AG04449 (cell line): ENCODE data around the gene RAD51B.

ENCODE experiments used
- CTCF ChIA-PET: fragments of 350-600 bp; formaldehyde crosslinking; extraction: SDS; loops from one replicate; lab custom pipeline; 2021; ENCODE audit warnings: antibody characterized with exemption; lab: Yijun Ruan, JAX
- POLR2A ChIA-PET: fragments of 400-600, 350-600 bp; formaldehyde crosslinking; extraction: SDS; loops from one replicate; lab custom pipeline; 2020; ENCODE audit warnings: antibody characterized with exemption, inconsistent platforms; lab: Yijun Ruan, JAX
- DNase-seq: peaks from one replicate; pipeline ENCODE4 v3.0.0-alpha.2; 2010; ENCODE audit warnings: low read depth, low spot score
- H3K4me3 ChIP-seq: 2 replicates; pipeline ENCODE4 v1.5.1; 2011; ENCODE audit warnings: low read depth, mild to moderate bottlenecking, control low read depth, low read length
- TF ChIP-seq, protein P1 (sequence below): IDR thresholded peaks from one replicate; pipeline ENCODE4 v1.5.1; 2011; ENCODE audit warnings: mild to moderate bottlenecking, moderate library complexity, low read length, control low read depth, inconsistent platforms; ENCODE audit not compliant: insufficient read depth; ENCODE audit errors: missing control alignments

Gene RAD51B

DNA sequence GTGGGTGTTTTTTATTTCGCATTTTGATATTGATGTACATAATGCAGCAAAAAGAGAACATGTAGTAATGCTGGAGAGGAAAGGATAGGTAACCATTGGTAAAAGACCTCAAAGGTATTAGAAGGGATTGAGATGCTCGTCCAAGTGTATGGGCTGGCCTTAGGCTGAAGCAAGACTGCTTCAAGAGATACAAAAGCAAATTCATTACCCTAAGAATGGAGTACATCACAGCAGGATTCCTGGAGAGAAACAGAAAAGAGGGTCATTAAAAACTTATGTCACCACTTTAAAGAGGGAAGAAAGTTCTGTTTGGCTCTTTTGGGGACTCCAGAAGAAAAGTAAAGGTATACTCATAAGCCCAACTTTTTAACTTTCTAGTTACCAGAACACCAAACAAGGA is 552.8 kb downstream of the RAD51B start:
- ChIA-PET POLR2A (no interaction called here), CTCF (interaction anchor here (1.3 kb wide), 1 partner anchor 471 kb away, joined by 3 read pairs; no protein-coding TSS in a partner anchor)
- TF ChIP-seq, protein P1, sequence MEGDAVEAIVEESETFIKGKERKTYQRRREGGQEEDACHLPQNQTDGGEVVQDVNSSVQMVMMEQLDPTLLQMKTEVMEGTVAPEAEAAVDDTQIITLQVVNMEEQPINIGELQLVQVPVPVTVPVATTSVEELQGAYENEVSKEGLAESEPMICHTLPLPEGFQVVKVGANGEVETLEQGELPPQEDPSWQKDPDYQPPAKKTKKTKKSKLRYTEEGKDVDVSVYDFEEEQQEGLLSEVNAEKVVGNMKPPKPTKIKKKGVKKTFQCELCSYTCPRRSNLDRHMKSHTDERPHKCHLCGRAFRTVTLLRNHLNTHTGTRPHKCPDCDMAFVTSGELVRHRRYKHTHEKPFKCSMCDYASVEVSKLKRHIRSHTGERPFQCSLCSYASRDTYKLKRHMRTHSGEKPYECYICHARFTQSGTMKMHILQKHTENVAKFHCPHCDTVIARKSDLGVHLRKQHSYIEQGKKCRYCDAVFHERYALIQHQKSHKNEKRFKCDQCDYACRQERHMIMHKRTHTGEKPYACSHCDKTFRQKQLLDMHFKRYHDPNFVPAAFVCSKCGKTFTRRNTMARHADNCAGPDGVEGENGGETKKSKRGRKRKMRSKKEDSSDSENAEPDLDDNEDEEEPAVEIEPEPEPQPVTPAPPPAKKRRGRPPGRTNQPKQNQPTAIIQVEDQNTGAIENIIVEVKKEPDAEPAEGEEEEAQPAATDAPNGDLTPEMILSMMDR = no peak
- no peak for DNase-seq
- H3K4me3 ChIP-seq = no peak overlapping the region

DNA sequence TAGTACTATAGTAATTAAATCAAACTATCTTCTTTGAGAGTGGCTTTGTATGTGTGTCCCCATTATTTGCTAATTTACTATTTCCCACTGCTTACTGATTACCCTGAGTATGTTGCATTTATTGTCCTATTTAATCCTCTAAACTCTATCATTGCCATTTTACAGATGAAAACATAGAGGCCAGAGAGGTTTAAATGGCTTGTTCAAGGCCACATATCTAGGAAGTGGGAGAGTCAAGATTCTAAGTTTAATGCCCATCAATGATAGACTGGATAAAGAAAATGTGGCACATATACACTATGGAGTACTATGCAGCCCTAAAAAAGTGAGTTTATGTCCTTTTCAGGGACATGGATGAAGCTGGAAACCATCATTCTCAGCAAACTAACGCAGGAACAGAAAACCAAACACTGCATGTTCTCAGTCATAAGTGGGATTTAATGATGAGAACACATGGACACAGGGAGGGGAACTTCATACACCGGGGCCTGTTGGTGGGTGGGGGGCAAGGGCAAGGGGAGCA is 553.6 kb downstream of the RAD51B start:
- TF ChIP-seq, protein P1 = no peak
- ChIA-PET POLR2A (no interaction called here), CTCF (interaction anchor here (1.3 kb wide), 1 partner anchor 470 kb away, joined by 3 read pairs; no protein-coding TSS in a partner anchor)
- H3K4me3 ChIP-seq = no peak overlapping the region
- DNase-seq = no peak

DNA sequence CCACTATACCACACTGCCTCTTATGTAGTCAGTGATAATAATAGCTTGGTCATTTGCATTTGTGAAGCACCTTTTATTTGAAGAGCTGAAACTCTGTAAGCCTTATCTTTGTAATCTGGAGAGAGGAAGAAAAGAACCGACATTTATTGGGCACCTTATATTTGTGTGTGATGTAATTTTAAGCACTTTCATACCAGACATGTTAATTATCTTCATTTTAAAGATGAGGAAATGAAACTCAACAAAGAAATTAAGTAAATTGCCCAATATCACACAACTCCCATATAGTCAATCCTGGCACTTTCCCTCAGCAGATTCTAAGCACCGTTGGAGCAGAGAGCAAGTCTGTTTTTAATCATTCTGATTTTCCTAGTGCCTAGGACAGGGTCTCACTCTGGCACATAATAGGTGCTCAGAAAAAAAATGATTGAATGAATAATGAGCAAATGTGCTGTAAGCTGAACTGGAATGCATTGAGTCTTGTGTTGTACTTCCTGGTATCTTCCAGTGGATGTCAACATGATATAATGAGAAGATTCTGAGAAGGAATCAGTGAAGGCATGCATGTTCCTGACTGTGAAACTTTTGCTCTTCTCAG is 554.4 kb downstream of the RAD51B start:
- TF ChIP-seq, protein P1 = no peak
- CTCF ChIA-PET = interaction anchor here (1.1 to 1.4 kb wide), 2 partner anchors 14 to 173 kb away, joined by 3 to 4 read pairs; no protein-coding TSS in a partner anchor
- no peak for DNase-seq
- POLR2A ChIA-PET = interaction anchor here (1.4 kb wide), 1 partner anchor 417 kb away, joined by 5 read pairs; no protein-coding TSS in a partner anchor
- H3K4me3 ChIP-seq = no peak overlapping the region

DNA sequence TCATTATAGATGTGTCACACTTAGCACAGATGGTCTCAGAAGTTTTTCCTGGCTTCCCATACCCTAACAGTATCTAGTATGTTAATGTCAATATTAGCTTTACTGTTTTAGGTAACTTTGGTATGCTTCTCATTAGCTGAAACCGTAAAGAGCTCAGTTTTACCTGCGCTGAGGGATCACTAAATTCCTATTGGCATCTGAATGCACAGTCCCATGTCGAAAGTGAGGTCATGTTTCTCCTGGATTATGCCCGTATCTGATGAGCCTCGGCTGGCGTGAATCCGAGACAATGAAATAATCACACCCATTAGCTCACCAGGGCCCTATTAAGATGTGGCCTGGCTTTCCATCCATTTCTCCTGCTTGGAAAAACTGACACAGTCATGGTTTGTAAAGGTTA is 555.1 kb downstream of the RAD51B start:
- DNase-seq = no peak
- POLR2A ChIA-PET = interaction anchor here (0.7 to 1.4 kb wide), 2 partner anchors 417 to 418 kb away, joined by 4 to 5 read pairs; partner anchors contain the start of gene ZFP36L1
- TF ChIP-seq, protein P1 = no peak
- CTCF ChIA-PET = interaction anchor here (1.1 to 1.4 kb wide), 3 partner anchors 13 to 451 kb away, joined by 3 to 4 read pairs (median 3); no protein-coding TSS in a partner anchor
- H3K4me3 ChIP-seq = no peak overlapping the region

DNA sequence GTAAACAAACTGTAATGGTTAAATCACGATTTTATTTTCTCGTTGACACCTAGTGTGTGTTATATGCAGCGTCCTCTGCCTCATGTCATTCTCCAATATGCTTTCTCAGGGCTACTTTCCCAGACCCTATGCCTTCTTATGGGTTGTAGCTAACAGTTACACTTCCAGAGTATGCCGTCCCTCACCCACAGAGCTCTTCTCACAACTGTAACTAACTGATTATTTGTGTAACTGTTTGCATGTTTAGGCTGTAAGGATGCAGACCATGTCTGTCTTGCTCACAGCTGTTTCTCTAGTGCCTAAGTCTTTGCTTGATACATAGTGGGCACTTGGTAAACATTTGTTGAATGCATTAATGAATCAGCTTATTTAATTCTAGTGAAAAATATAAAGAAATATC is 555.8 kb downstream of the RAD51B start:
- CTCF ChIA-PET = interaction anchor here (1.2 to 1.4 kb wide), 2 partner anchors 172 to 450 kb away, joined by 3 to 4 read pairs; no protein-coding TSS in a partner anchor
- POLR2A ChIA-PET = interaction anchor here (0.7 kb wide), 1 partner anchor 418 kb away, joined by 4 read pairs; the partner anchor contains the start of gene ZFP36L1
- TF ChIP-seq, protein P1 = no peak
- DNase-seq = no peak
- no peak overlapping the region for H3K4me3 ChIP-seq
